HFF-Myc (cell line): ENCODE results near the gene IL12RB2.

Experiments used
- DNase-seq: peaks from one replicate; pipeline ENCODE4 v3.0.0-alpha.2; 2011; ENCODE audit warnings: low read depth; ENCODE audit errors: extremely low read depth
- H3K4me3 ChIP-seq: replicated peaks from 2 replicates; pipeline ENCODE4 v1.5.1; 2011; ENCODE audit warnings: low read depth, mild to moderate bottlenecking, control low read depth, low read length
- TF ChIP-seq, protein P1 (sequence below): IDR thresholded peaks from 2 replicates; pipeline ENCODE4 v1.5.1; 2012; ENCODE audit warnings: mild to moderate bottlenecking, low read depth, low read length, control low read depth; ENCODE audit errors: missing control alignments

The IL12RB2 gene, protein sequence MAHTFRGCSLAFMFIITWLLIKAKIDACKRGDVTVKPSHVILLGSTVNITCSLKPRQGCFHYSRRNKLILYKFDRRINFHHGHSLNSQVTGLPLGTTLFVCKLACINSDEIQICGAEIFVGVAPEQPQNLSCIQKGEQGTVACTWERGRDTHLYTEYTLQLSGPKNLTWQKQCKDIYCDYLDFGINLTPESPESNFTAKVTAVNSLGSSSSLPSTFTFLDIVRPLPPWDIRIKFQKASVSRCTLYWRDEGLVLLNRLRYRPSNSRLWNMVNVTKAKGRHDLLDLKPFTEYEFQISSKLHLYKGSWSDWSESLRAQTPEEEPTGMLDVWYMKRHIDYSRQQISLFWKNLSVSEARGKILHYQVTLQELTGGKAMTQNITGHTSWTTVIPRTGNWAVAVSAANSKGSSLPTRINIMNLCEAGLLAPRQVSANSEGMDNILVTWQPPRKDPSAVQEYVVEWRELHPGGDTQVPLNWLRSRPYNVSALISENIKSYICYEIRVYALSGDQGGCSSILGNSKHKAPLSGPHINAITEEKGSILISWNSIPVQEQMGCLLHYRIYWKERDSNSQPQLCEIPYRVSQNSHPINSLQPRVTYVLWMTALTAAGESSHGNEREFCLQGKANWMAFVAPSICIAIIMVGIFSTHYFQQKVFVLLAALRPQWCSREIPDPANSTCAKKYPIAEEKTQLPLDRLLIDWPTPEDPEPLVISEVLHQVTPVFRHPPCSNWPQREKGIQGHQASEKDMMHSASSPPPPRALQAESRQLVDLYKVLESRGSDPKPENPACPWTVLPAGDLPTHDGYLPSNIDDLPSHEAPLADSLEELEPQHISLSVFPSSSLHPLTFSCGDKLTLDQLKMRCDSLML

DNA sequence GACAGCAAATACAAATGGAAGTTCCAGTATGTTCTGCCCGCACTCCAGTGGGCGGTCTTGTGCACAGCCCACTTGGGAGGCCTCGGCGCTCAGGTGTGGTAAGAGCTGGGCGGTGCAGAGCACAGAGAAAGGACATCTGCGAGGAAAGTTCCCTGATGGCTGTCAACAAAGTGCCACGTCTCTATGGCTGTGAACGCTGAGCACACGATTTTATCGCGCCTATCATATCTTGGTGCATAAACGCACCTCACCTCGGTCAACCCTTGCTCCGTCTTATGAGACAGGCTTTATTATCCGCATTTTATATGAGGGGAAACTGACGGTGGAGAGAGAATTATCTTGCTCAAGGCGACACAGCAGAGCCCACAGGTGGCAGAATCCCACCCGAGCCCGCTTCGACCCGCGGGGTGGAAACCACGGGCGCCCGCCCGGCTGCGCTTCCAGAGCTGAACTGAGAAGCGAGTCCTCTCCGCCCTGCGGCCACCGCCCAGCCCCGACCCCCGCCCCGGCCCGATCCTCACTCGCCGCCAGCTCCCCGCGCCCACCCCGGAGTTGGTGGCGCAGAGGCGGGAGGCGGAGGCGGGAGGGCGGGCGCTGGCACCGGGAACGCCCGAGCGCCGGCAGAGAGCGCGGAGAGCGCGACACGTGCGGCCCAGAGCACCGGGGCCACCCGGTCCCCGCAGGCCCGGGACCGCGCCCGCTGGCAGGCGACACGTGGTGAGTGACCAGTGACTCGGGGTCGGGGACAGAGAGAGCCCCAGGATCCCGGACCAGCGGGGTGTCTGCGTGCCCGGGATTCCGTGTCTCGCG is at the start of gene IL12RB2:
Gene IL12RB2, plus strand, starts transcription at position 623 of the 810 bp plus-strand sequence. CDS start 12,496 bp downstream, outside the sequence.
- TF ChIP-seq, protein P1, sequence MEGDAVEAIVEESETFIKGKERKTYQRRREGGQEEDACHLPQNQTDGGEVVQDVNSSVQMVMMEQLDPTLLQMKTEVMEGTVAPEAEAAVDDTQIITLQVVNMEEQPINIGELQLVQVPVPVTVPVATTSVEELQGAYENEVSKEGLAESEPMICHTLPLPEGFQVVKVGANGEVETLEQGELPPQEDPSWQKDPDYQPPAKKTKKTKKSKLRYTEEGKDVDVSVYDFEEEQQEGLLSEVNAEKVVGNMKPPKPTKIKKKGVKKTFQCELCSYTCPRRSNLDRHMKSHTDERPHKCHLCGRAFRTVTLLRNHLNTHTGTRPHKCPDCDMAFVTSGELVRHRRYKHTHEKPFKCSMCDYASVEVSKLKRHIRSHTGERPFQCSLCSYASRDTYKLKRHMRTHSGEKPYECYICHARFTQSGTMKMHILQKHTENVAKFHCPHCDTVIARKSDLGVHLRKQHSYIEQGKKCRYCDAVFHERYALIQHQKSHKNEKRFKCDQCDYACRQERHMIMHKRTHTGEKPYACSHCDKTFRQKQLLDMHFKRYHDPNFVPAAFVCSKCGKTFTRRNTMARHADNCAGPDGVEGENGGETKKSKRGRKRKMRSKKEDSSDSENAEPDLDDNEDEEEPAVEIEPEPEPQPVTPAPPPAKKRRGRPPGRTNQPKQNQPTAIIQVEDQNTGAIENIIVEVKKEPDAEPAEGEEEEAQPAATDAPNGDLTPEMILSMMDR: no peak
- H3K4me3 ChIP-seq: no peak within 1 kb of the TSS
- DNase-seq: no peak

DNA sequence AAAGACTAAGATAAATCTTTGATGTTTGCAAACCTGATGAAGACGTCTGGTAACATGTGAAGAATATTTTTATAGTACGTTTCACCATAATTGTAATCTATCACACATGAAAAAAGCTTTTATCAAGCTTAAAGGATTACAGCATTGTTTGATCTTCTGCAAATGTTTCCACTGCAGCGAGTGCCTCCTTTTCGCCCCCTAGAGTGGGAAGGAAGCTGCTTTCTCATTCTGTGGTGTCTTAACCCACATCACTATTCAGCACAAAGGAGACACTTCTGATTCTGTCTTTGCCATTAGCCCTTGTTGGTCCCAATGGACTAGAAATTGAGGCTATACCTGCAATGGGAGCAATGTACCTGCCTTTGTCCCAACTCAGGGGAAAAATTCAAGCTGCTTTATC is 46.0 kb upstream of the IL12RB2 start:
- DNase-seq: no peak
- TF ChIP-seq, protein P1: peak; percentile 23
- no peak overlapping the region for H3K4me3 ChIP-seq

DNA sequence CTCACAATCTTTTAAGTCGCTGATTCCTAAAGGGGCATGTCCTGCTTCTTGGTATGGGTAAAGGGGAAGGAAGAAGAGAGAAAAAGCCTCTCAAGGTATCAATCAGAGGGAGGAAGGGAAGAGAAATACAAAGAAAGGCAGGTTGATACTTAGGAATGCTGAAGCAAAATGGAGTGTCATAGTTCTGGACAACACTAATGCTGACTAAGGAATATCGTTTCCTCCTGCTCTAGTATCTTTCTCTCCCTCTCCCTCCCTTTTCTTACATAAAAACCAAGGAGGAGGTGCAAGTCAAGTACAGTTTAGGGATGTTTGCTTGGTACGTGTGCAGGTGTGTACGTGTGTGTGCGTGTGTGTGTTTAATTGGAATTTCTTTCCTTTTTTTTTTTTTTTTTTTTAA is 44.9 kb upstream of the IL12RB2 start:
- H3K4me3 ChIP-seq: no peak overlapping the region
- no peak for DNase-seq
- TF ChIP-seq, protein P1: no peak

DNA sequence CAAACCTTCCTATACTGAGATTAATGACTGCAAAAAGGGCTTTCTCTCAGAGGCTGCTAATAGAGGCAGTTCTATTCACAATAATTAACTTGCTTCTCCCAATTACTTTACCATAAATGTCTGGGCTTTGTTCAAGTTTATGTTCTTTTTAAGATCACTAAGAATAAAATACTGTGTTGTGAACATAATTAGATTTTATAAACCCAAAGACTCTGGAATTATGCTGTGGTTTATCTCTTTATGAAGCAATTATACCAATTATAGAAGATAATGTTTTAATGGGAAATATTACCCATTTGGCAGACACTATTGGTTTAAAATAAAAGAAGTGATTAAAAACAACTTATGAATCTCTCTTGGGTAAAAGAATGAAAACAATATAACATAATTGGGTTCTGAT is 43.5 kb upstream of the IL12RB2 start:
- TF ChIP-seq, protein P1: no peak
- DNase-seq: no peak
- H3K4me3 ChIP-seq: no peak overlapping the region

DNA sequence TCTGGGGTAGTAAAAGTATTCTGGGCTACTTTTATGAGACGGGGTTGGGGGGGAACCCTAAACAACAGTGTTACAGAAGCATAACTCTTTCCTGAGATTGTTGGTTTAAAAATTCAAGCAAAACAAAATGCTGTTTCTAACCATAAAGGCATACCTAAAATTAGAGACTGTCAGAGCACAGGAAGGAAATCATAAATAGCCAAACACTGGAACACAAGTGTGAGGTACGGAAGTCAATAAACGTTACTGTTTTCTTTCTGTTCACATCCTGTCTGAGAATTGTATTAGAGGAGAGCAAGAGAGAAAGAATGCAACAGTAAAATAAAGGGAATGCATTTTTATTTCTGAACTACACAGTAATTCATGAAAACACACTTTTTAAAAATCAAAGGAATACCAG is 42.8 kb upstream of the IL12RB2 start:
- no peak overlapping the region for H3K4me3 ChIP-seq
- TF ChIP-seq, protein P1: no peak
- no peak for DNase-seq

DNA sequence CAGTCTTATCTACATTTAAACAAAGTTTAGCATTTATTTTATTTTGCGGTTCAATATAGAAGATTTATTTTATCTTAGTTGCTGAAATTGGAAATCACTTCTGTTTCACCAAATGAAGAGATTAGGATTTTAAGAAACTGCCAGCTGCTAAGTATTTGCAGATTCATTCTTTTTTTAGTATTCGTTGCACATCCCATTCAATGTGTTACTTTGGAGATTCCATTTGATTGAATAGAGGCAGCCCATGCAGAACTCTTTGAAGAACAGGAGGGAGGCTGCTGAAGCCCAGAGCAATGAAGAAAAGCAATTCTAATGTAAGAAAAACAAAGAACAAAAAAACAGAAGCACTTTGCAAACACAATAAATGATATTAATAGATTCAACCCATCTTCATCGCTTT is 38.6 kb upstream of the IL12RB2 start:
- TF ChIP-seq, protein P1: no peak
- DNase-seq: no peak
- no peak overlapping the region for H3K4me3 ChIP-seq
